Mucosa of gallbladder (tissue), 1 donor: Measurements from ENCODE around the gene WDTC1. TPM values are rescaled to one million over a fixed set of nuclear protein-coding genes. Genes with fewer than 3 reads are reported as not detected.

Experiments used
- DNase-seq: peaks from one replicate; pipeline ENCODE4 v3.0.0-alpha.2; 2020; ENCODE audit warnings: low spot score
- total RNA-seq: library from RNA; stranded (reverse); gene quantifications from one replicate; pipeline ENCODE4 v1.2.1, GENCODE V29; 2021
- donor health status: DM: no; HTN: no; CAD: no.

The WDTC1 gene
- total RNA-seq, 1 donor from 2014 or later = 52.6 TPM

DNA sequence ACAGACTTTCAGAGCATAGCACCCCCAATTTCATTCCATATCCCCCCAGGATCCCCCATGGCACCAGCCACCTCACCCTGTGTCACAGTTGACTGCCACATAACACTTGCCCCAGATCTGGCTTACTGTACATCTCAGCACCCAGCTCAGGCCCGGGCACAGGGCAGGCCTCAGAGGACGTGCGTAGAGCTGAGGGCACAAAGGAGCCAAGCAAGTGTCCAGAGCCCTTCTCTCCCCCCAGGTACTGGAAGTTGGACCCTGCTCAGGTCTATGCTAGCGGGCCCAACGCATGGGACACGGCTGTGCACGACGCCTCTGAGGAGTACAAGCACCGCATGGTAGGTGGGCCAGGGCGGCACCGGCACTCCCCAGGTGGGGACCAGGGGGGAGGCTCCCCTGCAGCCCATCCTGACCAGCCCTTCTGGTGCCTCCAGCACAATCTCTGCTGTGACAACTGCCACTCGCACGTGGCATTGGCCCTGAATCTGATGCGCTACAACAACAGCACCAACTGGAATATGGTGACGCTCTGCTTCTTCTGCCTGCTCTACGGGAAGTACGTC lies 99.4 kb downstream of the WDTC1 start:
- DNase-seq = no peak

DNA sequence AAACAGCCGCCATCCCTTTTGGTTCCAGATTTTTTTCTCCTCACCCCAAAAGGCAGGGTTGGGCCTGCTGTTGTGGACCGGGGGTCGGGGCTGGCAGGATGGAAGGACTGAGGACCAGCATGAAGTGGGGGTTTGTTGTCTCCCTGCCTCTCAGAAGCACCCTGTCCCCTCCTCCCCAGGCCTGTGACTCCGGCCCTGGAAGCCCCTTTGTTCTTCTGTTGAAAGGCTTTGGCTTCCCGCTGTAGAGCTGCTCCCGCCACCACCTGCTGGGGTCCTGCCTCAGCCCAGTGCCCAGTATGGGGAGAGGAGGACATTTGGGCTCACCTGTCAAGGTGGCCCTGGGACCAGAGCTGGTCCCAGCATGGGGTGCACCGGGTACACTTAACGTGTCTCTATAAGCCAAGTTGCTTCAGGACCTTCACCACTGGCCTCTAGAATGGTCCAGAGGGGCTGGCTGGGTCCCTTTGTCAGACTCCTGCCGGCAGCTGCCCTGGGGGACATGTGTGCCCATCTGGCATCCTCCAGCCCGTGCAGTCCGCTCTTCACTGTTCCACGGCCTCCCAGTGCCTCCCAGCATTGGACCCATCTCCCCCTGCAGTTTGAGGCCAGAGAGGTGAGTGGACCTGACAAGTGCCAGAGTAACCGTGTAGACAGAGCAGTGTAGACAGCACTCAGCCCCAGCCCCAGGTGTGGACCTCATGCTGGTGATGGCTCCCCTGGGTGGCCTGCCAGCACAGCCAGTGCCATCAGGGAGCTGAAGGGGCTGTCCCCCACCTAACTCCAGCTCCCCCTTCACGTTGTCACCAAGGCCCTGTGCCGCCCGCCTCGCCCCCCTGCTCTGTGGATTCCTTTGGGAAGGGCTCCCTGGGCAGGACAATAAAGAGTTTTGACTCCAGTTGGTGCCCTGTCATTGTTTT lies 101.3 kb downstream of the WDTC1 start:
- no peak for DNase-seq

DNA sequence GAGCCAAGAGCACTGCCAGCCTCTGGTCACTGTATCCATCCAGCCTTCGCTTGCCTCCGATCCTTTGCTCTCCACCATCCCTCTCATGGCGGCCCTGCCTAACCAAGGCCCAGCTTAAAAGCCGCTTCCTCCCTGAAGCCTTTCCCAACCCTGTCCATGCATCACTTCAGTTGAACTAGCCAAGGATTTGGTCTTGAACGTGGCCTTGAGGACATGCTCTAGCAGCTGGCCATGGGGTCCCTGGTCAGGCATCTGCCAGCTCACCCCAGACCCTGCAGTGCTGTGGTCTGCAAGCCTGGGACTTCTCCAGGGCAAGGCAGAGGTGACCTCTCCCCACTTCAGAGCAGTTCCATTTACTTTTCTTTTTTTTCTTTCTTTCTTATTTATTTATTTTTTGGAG lies 102.3 kb downstream of the WDTC1 start:
- no peak for DNase-seq

DNA sequence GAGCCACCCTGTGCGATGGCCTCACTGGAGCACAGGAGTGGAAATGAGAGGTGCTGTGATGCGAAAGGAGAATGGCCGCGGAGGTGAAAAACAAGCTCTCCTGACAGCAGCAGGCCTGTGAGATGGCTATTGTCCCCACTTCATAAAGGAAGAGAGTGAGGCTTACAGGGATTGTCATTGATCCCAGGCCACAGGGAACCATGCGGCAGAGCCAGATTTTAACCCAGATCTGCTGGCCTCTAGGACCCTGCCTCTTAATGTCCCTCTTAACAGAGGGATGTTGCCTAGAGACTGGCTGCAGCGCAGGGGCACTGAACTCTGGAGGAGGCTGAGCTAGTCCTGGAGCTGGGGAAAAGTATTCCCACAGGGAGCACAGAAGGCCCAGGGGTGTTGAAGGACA lies 104.3 kb downstream of the WDTC1 start:
- DNase-seq = no peak

DNA sequence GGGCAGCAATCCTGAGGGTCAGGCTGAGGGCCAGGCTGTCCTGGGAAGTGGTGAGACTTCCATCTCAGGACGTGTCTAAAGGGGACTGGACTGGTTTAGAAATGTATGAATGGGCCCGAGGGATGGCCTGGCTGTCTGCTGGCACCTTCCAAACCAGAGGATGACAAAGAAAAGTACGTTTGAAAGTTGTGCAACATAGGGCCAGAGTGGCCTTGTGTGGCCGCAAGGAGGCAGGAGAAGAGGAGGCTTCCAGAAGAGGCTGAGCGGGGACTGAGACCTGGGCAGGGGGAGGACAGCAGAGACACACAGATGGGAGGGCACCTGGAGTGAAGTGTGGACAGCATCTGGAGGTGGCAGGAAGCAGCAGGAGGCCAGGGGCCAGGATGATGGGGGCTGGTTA lies 104.8 kb downstream of the WDTC1 start:
- no peak for DNase-seq

DNA sequence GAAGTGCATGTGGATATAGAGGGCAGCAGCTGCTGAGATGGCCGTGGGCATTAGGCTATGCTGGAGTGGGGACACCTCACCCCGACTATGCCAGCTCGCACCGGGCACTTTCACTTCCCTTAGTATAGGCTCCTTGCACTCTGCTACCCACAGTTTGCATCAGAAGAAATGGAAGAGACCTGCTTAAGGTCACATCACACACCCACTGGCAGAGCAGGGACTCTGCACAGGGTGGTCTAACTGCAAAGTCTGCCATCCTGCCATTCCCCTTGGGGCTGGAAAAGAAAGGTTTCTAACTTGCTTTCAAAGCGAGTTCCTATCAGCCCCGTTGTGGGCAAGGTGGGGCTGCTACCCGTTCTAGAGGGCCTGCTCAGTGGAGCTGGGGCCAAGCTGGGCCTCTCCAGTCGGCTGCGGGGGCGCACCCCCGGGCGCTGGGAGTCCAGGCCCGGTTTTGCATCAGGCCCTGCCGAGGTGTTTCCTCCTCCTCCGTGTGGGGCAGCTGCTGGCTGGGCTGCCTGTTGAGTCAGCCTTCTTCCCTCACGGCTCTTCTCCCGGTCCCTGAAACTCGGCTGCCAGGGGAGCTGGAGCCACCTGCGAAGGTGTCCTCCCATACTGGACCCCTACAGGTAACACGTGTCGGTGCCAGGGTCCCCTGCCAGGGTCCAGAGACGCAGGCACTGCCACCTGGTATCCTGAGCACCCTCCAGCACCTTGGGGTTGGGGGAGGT lies 107.3 kb downstream of the WDTC1 start, which contains the start of gene SYTL1:
Gene SYTL1, plus strand, starts transcription at position 498 of the 728 bp plus-strand sequence. CDS start 3,313 bp downstream, outside the sequence.
- peak; percentile 50 for DNase-seq

DNA sequence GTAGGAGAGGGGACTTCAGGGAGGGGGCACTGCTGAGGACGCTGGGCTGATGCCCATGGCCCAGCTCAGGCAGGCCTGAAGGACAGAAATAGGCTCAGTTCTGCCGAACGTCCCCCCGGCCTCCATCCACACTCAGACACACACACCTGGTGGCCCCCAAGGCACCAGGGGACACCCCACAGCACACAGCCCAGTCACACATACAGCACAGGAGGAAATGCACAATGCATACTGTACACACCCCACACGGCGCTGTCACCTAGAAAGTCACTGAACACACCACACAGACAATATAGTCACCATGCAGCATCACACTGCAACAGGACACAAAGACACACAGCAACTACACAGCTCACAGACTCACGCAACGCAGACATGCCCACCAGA lies 108.0 kb downstream of the WDTC1 start:
- no peak for DNase-seq

DNA sequence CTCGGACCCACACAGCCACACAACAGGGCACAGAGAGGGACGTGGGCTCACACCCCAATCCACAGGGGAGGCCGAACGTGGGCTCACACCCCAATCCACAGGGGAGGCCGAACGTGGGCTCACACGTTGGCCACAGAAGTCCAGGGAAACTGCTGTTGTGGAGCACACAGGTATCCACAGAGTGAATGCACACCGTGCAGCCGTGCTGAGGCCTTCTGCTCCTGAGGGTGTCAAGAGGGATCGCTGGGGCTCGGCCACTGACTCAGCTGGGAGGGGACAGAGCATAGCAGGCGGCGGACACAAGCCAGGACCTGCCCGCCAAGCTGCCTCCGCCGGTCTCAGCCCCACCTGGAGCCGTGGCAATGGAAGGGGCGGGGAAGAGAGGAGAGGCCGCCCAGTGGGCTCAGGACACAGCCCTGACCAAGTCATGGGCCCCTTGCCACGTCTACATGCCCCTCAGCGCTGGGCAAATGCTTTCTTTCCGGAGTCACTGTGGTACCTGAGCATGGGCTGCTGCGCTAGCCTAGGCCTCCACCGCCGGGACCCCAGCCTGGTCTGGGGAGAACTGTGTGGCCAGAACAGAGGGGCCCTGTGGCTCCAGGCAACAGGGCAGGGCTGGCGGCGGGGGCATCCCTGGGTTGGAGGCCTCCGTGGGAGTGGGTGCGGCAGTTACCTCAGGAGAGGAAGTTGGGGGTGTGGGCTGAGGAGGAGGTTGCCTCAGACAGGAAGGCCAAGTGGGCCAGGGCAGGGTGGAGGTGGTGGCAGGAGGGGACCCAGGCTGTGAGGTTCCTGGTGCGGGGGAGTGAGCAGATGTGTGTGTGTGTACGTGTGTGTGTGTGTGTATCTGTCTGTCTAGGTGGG lies 108.6 kb downstream of the WDTC1 start:
- DNase-seq = no peak

DNA sequence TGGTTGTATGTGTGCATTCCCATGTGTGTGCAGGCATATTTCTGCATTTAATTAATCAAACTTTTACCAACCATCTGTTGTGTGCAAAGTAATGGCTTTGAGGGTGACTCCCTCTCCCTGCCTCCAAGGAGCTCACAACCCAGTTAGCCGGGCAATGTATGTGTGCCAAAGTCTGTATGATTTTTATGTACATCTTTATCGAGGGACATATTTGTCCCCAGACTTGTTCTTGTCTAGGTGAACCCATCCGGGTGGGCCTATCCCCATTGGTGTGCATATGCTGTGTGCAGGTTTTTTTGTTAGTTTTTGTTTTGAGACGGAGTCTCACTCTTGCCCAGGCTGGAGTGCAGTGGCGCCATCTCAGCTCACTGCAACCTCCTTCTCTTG lies 109.2 kb downstream of the WDTC1 start:
- no peak for DNase-seq

DNA sequence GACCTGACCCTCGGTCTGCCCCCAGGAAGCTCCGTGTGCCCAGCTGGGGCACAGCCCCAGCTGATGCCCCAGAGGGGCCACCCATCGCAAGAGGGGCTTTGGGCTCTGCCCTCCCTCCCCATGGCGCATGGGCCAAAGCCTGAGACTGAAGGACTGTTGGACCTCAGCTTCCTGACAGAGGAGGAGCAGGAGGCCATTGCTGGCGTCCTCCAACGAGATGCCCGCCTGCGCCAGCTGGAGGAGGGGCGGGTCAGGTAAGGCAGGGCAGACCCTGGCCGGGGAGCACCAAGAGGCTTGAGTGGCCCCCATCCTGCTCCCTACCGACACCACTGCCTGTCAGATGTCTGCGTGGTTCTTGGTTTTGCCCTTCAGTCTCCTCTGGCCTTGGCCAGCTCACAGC lies 110.8 kb downstream of the WDTC1 start:
- no peak for DNase-seq

DNA sequence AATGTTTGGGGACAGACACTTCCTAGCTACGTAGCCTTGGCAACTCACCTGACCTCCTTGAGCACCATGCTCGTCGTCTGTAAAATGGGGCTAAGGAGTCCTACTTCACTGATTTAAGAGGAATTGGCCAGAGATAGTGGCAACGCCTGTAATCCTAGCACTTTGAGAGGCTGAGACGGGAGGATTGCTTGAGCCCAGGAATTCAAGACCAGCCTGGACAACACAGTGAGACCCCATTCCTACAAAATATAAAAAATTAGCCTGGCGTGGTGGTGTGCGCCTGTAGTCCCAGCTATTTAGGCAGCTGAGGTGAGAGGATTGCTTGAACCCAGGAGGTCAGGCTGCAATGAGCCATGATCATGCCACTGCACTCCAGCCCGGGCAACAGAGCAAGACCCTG lies 111.9 kb downstream of the WDTC1 start:
- no peak for DNase-seq

DNA sequence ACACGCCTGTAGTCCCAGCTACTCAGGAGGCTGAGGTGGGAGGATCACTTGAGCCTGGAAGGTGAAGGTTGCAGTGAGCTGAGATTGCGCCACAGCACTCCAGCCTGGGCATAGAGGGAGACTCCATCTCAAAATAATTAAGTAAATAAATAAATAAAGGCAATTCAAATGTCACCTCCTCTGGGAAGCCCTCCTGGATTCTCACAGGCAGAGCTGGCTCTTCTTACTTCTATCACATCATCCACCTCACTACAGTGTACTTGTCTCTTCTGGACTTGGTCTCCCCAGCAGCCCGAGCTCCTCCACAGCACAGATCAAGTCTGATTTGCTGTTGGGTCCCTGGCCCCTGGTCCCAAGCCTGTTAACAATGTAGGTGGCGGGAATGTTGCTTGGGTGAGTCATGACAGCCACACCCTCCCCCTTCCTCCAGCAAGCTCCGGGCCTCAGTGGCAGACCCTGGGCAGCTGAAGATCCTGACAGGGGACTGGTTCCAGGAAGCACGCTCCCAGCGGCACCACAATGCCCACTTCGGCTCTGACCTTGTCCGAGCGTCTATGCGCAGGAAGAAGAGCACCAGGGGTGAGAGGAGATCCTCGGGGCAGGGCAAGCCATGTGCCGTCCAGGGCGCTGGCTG lies 112.7 kb downstream of the WDTC1 start:
- no peak for DNase-seq

DNA sequence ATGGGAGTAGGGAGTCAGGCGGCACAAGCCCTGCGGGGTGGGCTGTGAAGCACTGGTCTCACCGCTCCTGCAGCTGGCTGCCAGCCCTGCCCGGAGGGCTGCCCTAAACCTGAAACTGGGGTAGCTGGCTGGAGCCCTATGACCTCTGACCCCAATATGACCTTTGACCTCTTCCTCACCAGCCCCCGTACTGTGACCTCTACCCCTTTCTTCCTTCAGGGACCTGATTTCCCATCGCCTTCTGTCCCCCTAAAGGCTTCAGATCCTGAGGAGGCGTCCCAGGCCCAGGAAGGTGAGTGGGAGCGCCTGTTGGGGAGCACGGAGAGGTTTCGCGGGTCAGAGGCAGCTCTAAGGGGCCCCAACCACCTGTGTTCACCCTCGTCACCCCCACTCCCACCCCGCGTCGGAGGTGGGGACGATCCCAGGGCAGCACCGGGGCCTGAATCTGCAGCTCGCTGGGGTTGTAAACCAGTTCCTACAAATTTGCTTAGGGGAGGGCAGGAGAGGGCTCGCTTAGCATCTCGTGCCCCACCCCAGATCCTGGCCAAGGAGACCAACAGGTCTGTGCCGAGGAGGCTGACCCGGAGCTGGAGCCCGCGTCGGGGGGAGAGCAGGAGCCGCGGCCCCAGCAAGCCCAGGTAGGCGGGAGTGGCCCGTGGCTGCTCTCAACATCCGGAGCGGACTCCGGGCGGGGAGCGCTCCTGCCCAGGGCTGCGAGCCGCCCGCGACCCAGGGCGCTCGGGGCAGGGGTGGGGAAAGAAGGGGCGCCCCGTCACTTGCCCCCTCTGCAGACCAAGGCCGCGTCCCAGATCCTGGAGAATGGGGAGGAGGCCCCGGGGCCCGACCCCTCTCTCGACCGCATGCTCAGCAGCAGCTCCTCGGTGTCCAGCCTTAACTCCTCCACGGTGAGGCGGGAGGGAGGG lies 114.7 kb downstream of the WDTC1 start:
- DNase-seq = peak; percentile 68

DNA sequence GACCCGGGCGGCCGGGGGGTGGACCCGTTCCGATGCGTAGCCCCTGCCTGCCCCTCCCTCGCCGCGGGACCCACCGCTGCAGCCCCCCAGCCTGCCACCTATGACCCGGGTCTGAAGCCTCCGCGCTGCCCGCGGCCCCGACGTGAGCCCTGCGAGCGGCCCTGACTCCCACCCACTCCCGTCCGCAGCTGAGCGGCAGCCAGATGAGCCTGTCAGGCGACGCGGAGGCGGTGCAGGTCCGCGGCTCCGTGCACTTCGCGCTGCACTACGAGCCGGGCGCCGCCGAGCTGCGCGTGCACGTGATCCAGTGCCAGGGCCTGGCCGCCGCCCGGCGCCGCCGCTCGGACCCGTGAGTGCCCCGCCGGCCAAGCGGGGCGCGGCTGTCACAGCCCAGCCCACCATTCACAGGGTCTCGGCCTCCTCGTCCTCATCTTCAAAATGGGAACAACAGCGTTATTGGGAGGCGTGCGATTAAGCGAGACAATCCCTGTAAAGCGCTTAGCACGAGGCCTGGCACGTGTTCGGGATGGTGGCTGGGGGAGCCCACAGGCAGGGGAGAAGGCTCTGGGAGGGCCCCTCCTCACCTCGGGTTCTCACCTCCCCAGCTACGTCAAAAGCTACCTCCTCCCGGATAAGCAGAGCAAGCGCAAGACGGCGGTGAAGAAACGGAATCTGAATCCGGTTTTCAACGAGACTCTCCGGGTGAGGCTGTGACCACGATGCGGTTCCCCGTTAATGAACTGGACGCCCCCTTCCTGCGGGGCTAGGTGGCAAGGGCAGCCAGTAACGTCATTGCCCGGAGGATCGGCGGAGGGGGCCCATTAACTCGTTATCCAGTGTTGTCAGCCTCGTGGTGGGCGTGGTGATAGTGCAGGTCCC lies 115.6 kb downstream of the WDTC1 start:
- DNase-seq = peak; percentile 64

DNA sequence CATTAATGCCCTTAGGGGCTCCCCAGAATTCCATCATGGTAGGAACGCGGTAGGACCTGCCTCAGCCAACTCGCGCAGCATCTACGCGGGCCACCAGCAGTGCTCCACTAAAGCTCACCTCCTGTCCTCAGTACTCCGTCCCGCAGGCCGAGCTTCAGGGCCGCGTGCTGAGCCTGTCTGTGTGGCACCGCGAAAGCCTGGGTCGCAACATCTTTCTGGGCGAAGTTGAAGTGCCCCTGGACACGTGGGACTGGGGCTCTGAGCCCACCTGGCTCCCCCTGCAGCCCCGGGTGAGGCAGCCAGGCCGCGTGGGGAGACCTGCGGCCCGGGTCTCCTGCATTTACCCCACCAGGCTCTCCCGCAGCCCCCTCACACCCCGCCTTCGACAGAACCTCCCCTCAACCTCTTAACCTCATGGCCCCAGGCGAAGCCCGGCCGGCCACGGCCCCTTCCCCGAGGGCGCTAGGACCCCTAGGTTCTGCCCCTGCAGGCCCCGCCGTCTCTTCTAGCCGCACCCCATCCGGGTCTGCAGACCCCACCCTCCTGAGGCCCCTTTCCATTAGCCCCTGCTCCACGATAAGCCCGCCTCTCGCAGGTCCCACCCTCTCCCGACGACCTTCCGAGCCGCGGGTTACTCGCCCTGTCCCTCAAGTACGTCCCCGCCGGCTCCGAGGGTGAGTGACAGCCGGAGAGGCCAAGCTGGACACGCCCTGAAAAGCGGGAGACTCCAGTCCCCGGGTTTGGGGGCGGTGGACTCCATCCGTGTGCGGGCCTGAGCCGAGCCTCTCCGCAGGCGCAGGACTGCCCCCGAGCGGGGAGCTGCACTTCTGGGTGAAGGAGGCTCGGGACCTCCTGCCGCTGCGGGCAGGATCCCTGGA lies 116.5 kb downstream of the WDTC1 start:
- DNase-seq = no peak

DNA sequence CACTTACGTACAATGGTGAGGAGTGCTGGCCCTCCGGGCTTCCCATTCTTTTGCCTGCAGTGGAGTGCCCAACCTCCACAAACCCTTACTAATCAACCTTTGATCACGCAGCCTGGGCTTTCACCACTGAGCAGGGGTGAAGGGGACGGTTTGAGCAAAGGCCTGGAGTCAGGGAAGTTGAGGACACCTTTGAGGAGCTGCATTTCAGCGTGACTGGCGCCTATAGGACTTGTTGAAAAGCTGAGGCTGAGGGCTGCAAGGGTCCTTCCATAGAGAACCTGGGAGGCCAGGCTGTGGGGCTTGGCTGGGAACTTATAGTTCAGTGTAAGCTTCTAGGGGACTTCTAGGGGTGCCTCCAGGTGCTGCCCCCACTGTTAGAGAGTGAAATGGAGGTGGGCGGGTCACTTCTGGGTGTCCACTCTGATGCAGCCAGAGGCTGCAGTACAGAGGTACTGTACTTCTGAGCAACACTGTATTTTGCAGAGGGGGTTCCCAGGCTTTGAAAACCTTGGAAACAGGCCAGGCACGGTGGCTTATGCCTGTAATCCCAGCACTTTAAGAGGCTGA lies 117.2 kb downstream of the WDTC1 start:
- no peak for DNase-seq

DNA sequence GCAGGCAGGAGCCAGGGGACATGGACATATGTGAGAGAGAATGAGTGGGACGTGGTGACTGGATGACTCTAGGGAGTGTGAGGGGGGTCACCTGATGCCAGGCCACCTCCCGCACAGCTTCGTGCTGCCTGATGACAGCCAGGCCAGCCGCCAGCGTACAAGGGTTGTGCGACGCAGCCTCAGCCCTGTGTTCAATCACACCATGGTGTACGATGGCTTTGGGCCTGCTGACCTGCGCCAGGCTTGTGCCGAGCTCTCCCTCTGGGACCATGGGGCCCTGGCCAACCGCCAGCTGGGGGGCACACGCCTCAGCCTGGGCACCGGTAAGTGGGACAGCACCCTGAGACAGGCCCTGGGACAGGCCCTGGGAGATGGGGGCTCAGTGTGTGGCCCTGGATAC lies 118.7 kb downstream of the WDTC1 start:
- DNase-seq = no peak

DNA sequence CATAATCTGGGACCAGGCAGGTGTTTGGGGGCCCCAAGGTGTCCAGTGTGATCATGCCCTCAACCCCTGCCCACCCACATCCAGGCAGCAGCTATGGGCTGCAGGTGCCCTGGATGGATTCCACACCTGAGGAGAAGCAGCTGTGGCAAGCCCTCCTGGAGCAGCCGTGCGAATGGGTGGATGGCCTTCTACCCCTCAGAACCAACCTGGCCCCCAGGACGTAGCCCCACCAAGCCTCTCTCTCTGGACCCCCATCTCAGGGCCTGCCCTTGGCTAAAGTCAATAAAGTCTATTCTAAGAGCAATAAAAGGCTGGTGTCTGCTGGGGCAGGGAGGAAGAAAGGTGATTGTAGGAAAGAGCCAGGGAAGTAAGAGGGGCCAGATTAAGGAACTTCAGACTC lies 119.2 kb downstream of the WDTC1 start:
- DNase-seq = no peak
